K562 (cell line): ENCODE measurements around the gene ALKBH8. TPM values are rescaled to one million over a fixed set of nuclear protein-coding genes. Genes with fewer than 3 reads are reported as not detected.

Experiments used
- ATAC-seq: fragments of 200-7000 bp; cut with Tn5 transposase; 3 replicates; pipeline ENCODE4 v1.9.1; 2020; ENCODE audit warnings: moderate library complexity
- BruUV-seq: library from RNA; stranded (reverse); fragments of 400-500 nt; replicated peaks from 2 replicates; lab custom pipeline; 2021; lab: Mats Ljungman, UMichigan
- CTCF ChIA-PET: fragments of 300-600 bp; formaldehyde crosslinking; extraction: SDS; loops from one replicate; lab custom pipeline; 2021; ENCODE audit warnings: low intra/inter-chr PET ratio; lab: Yijun Ruan, JAX
- POLR2A ChIA-PET: fragments of 300-600, 350-650 bp; sonication (Branson Sonifier 250); formaldehyde crosslinking; extraction: SDS; loops from one replicate; lab custom pipeline; 2021; ENCODE audit warnings: antibody characterized with exemption, inconsistent platforms; lab: Yijun Ruan, JAX
- DNase-seq, 4 experiments: peaks; one replicate each; pipeline versions ENCODE4 v3.0.0 to v3.0.0-alpha.2; 2011 to 2018; ENCODE audit warnings: low spot score in 3 of 4, mixed read lengths in 3 of 4; ENCODE audit errors: extremely low read depth in 1 of 4
- FAIRE-seq: peaks from 2 replicates; lab custom pipeline; 2011; peaks lifted over from hg19 to GRCh38; lab: Jason Lieb, UNC
- H2AFZ ChIP-seq: 2 replicates; pipeline ENCODE4 v1.6.0; 2011; ENCODE audit warnings: low read depth, low read length, control low read depth, inconsistent platforms
- H3K27ac ChIP-seq: fragments of 200-600 bp; 3 replicates; pipeline ENCODE4 v1.8.0; 2011; ENCODE audit warnings: low read depth, mild to moderate bottlenecking, control low read depth, inconsistent platforms, low read length, moderate library complexity, mixed read lengths; ENCODE audit errors: extremely low read depth
- H3K27me3 ChIP-seq, 2 experiments: fragments of 300-600 bp in 1 of 2; 2 replicates in 1 of 2; 3 replicates in 1 of 2; pipeline versions ENCODE4 v1.6.0 to v1.8.0; 2011; ENCODE audit warnings: inconsistent platforms in 2 of 2, low read length in 2 of 2, mild to moderate bottlenecking in 1 of 2, mixed read lengths in 1 of 2, moderate library complexity in 1 of 2; ENCODE audit not compliant: control insufficient read depth in 2 of 2, insufficient read depth in 2 of 2
- H3K36me3 ChIP-seq: fragments of 300-600 bp; 3 replicates; pipeline ENCODE4 v1.8.0; 2011; ENCODE audit warnings: mild to moderate bottlenecking, low read length, inconsistent platforms; ENCODE audit not compliant: control insufficient read depth, insufficient read depth
- H3K4me1 ChIP-seq, 2 experiments: fragments of 200-600 bp in 1 of 2; replicated peaks in 1 of 2; 2 replicates in 1 of 2; 3 replicates in 1 of 2; pipeline versions ENCODE4 v1.5.1 to v1.8.0; 2011; ENCODE audit warnings: inconsistent platforms in 2 of 2, low read length in 2 of 2, mild to moderate bottlenecking in 1 of 2, mixed read lengths in 1 of 2, moderate library complexity in 1 of 2; ENCODE audit not compliant: control insufficient read depth in 2 of 2, insufficient read depth in 2 of 2
- H3K4me2 ChIP-seq: 2 replicates; pipeline ENCODE4 v1.6.1; 2011; ENCODE audit warnings: low read length, control low read depth, inconsistent platforms, mixed read lengths; ENCODE audit not compliant: insufficient read depth
- H3K4me3 ChIP-seq: fragments of 200-600 bp; sonication (generic), shearing (Covaris generic); 2 replicates; pipeline ENCODE4 v1.5.1; 2016; ENCODE audit warnings: control low read depth, inconsistent platforms
- H3K79me2 ChIP-seq: fragments of 200-600 bp; 3 replicates; pipeline ENCODE4 v1.8.0; 2011; ENCODE audit warnings: low read length, inconsistent platforms; ENCODE audit not compliant: control insufficient read depth, insufficient read depth
- H3K9ac ChIP-seq, 2 experiments: 2 replicates each; pipeline versions ENCODE4 v1.6.0 to v1.6.1; 2011; ENCODE audit warnings: low read depth in 2 of 2, low read length in 2 of 2, control low read depth in 1 of 2, inconsistent platforms in 1 of 2, mild to moderate bottlenecking in 1 of 2, mixed read lengths in 1 of 2; ENCODE audit not compliant: insufficient read depth in 1 of 2
- H3K9me1 ChIP-seq: one replicate; pipeline ENCODE4 v1.6.0; 2011; ENCODE audit warnings: inconsistent platforms, mild to moderate bottlenecking, low read length, moderate library complexity; ENCODE audit not compliant: control insufficient read depth, insufficient read depth
- H3K9me3 ChIP-seq: replicated peaks from 2 replicates; pipeline ENCODE4 v1.5.1; 2011; ENCODE audit warnings: low read depth, low read length, inconsistent platforms; ENCODE audit not compliant: control insufficient read depth, insufficient read depth
- H4K20me1 ChIP-seq: replicated peaks from 2 replicates; pipeline ENCODE4 v1.6.1; 2011; ENCODE audit warnings: low read length, inconsistent platforms, mixed read lengths; ENCODE audit not compliant: control insufficient read depth, insufficient read depth
- CCAR2 ChIP-seq: fragments of 200-400 bp; formaldehyde crosslinking; IDR thresholded peaks from 2 replicates; pipeline ENCODE4 v1.6.1; 2017; ENCODE audit warnings: mild to moderate bottlenecking, low read depth, low read length
- FOXM1 ChIP-seq, 2 experiments: fragments of 450-650 bp in 1 of 2; sonication (generic) in 1 of 2; formaldehyde crosslinking in 1 of 2; IDR thresholded peaks; 2 replicates each; pipeline versions ENCODE4 v1.6.1 to v1.9.0; 2017 to 2022; ENCODE audit warnings: low read depth in 2 of 2, mild to moderate bottlenecking in 2 of 2, missing genetic modification reagents in 1 of 2, moderate library complexity in 1 of 2
- GABPB1 ChIP-seq: sonication (generic); formaldehyde crosslinking; IDR thresholded peaks from 2 replicates; pipeline ENCODE4 v1.8.0; 2022; ENCODE audit warnings: mild to moderate bottlenecking, missing genetic modification reagents
- GATAD2B ChIP-seq: fragments of 450-650 bp; IDR thresholded peaks from 2 replicates; pipeline ENCODE4 v1.6.1; 2017; ENCODE audit warnings: mild to moderate bottlenecking, borderline replicate concordance
- MXI1 ChIP-seq: IDR thresholded peaks from 2 replicates; pipeline ENCODE4 v1.6.1; 2011; ENCODE audit warnings: low read depth, mild to moderate bottlenecking, improper control_type of control experiment, low read length
- NFYB ChIP-seq: IDR thresholded peaks from 2 replicates; pipeline ENCODE4 v1.6.1; 2011; ENCODE audit warnings: mild to moderate bottlenecking, moderate library complexity; ENCODE audit not compliant: insufficient read length; ENCODE audit errors: extremely low read depth
- PML ChIP-seq: IDR thresholded peaks from 2 replicates; pipeline ENCODE4 v1.6.1; 2012; ENCODE audit warnings: low read length, inconsistent platforms
- POLR3G ChIP-seq: IDR thresholded peaks from 2 replicates; pipeline ENCODE4 v1.6.1; 2011; ENCODE audit not compliant: insufficient read length, insufficient replicate concordance; ENCODE audit errors: extremely low read depth
- PTBP1 ChIP-seq: fragments of 200-400 bp; formaldehyde crosslinking; IDR thresholded peaks from 2 replicates; pipeline ENCODE4 v1.6.1; 2017; ENCODE audit warnings: low read depth, low read length
- RBM15 ChIP-seq: fragments of 200-400 bp; formaldehyde crosslinking; IDR thresholded peaks from 2 replicates; pipeline ENCODE4 v1.6.1; 2018; ENCODE audit warnings: mild to moderate bottlenecking, low read length, moderate library complexity; ENCODE audit not compliant: insufficient read depth
- RCOR1 ChIP-seq, 2 experiments: IDR thresholded peaks; 2 replicates each; pipeline ENCODE4 v1.6.1; 2012; ENCODE audit warnings: low read depth in 2 of 2, low read length in 2 of 2, borderline replicate concordance in 1 of 2, improper control_type of control experiment in 1 of 2
- SMARCC2 ChIP-seq: fragments of 450-650 bp; IDR thresholded peaks from 2 replicates; pipeline ENCODE4 v1.6.1; 2017; ENCODE audit warnings: antibody characterized with exemption, moderate library complexity, mild to moderate bottlenecking, low read depth
- SRSF7 ChIP-seq: fragments of 200-400 bp; formaldehyde crosslinking; optimal IDR thresholded peaks from 2 replicates; pipeline ENCODE3; 2017; ENCODE audit warnings: mild to moderate bottlenecking, low read depth, low read length
- TBL1XR1 ChIP-seq, 2 experiments: IDR thresholded peaks; 2 replicates each; pipeline ENCODE4 v1.6.1; 2012; ENCODE audit warnings: improper control_type of control experiment in 2 of 2, low read length in 2 of 2, mild to moderate bottlenecking in 1 of 2
- WHSC1 ChIP-seq: IDR thresholded peaks from one replicate; pipeline ENCODE4 v1.6.1; 2012; ENCODE audit warnings: low read length, control low read depth, inconsistent platforms
- ZNF507 ChIP-seq: conservative IDR thresholded peaks from 2 replicates; pipeline ENCODE4 v1.6.1; 2017; ENCODE audit warnings: missing genetic modification characterization, missing compliant biosample characterization
- ZNF695 ChIP-seq: fragments of 450-650 bp; formaldehyde crosslinking; IDR thresholded peaks from 2 replicates; pipeline ENCODE4 v1.4.0; 2020; ENCODE audit warnings: mild to moderate bottlenecking, moderate library complexity
- WGBS: fragments of 100-300 bp; shearing (Covaris generic); methylation state at CpG from one replicate; pipeline ENCODE4 v1.1.6; 2016; ENCODE audit warnings: low coverage, mixed read lengths; ENCODE audit not compliant: insufficient coverage; ENCODE audit errors: missing lambda C conversion rate; 5-methylcytosine and 5-hydroxymethylcytosine counted together
- in situ Hi-C: fragments of 300-500 bp; cut with MboI; formaldehyde crosslinking; loops from 4 replicates; pipeline ENCODE4 v1.15.0; 2018; ENCODE audit warnings: inconsistent platforms, mixed read lengths
- intact Hi-C: fragments of 100-400 bp; cut with micrococcal nuclease; formaldehyde crosslinking; loops from 2 replicates; pipeline ENCODE4 v1.14.2; 2022
- polyA plus RNA-seq, 8 experiments: library from polyadenylated mRNA; depleted of rRNA in 4 of 8; stranded (reverse) in 5 of 8; unstranded in 3 of 8; fragments of >200 nt; fragmentation: Nextera tagmentation in 2 of 8; fragmentation: Illumina TruSeq in 1 of 8; extraction: Ambion mirVana in 2 of 8; extraction: Trizol in 1 of 8; gene quantifications; 2 replicates each; pipeline versions ENCODE4 v1.2.1 to v1.2.3, GENCODE V29; 2011 to 2014; ENCODE audit warnings: inconsistent platforms in 1 of 8, missing spikeins in 1 of 8
- total RNA-seq, 7 experiments: library from RNA; depleted of rRNA in 6 of 7; stranded (reverse); fragments of >200 nt in 6 of 7; fragmentation: Illumina TruSeq in 2 of 7; extraction: Trizol in 2 of 7; gene quantifications; 2 replicates each; pipeline versions ENCODE4 v1.2.1 to v1.2.3, GENCODE V29; 2011 to 2021; ENCODE audit warnings: low replicate concordance in 1 of 7
- TF ChIP-seq, protein P1 (sequence below), 2 experiments: IDR thresholded peaks; 2 replicates each; pipeline ENCODE4 v1.6.1; 2012; ENCODE audit warnings: improper control_type of control experiment in 2 of 2, low read depth in 2 of 2, low read length in 2 of 2, borderline replicate concordance in 1 of 2
- TF ChIP-seq, protein P2 (sequence below): fragments of 250-450 bp; sonication (Bioruptor Pico); IDR thresholded peaks from 2 replicates; pipeline ENCODE4 v1.5.0; 2021; ENCODE audit warnings: mild to moderate bottlenecking, moderate library complexity

ALKBH8 gene
- total and polyA plus RNA-seq, 9 of the 15 experiments (the other 6 are each of a cell fraction or from before 2014, with no cell fraction given) = 4.3 to 14.4 (median 9.1) TPM

DNA sequence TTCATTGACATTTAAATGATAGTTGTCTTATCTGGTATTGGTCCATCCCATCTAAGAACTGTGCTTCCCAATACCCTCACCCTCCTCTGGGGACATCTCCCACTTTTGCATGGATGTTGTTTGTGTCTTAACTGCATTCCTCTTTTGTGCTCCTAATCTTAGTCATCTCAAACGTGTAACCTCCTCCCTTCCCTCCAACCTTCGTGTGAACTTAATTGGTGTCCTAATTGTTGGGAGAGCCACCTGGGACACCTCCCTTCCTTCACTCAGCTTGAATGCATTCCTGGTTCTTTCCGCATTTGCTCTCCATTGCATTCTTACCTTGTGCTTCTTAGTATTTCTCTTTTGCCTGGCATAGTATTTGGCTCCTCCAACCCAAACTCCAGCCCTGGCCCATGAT lies 15.6 kb upstream of the ALKBH8 start:
- POLR2A ChIA-PET = no interaction called here
- Histone ChIP-seq H3K4me1 (no peaks in the 10 kb centered on the region; a peak in 1 of 5 replicates), H3K36me3 (no peaks in the 10 kb centered on the region), H3K4me3 (no peak overlapping the region), H3K27ac (no peak overlapping the region), H4K20me1 (no peaks in the 10 kb centered on the region), H3K9ac (no peak overlapping the region), H3K9me1 (no peaks in the 10 kb centered on the region), H3K79me2 (no peaks in the 10 kb centered on the region), H3K9me3 (no peaks in the 10 kb centered on the region), H2AFZ (no peak overlapping the region), H3K4me2 (no peak overlapping the region), H3K27me3 (0 out of 5 replicates have a peak, but pooled peaks cover 0 to 2% of the 10 kb centered on the region in 2 experiments)
- ATAC-seq (no peak), DNase-seq (no peak), FAIRE-seq (no peak)
- intact Hi-C loops = no loop called here
- 2% methylated on average over 3 of the region's 3 CpGs for WGBS
- in situ Hi-C loops = no loop called here
- TF ChIP-seq FOXM1 (IDR thresholded peaks at IDR 0.05; ENCODE audit: low read depth) = no peak
- TF ChIP-seq FOXM1 (CRISPR knock-in tag; IDR thresholded peaks at IDR 0.05; ENCODE audit: low read depth) = no peak
- no peak for TF ChIP-seq TBL1XR1 (IDR thresholded peaks at IDR 0.05; ENCODE audit: low read length in 2 of 2)
- TF ChIP-seq, protein P1, sequence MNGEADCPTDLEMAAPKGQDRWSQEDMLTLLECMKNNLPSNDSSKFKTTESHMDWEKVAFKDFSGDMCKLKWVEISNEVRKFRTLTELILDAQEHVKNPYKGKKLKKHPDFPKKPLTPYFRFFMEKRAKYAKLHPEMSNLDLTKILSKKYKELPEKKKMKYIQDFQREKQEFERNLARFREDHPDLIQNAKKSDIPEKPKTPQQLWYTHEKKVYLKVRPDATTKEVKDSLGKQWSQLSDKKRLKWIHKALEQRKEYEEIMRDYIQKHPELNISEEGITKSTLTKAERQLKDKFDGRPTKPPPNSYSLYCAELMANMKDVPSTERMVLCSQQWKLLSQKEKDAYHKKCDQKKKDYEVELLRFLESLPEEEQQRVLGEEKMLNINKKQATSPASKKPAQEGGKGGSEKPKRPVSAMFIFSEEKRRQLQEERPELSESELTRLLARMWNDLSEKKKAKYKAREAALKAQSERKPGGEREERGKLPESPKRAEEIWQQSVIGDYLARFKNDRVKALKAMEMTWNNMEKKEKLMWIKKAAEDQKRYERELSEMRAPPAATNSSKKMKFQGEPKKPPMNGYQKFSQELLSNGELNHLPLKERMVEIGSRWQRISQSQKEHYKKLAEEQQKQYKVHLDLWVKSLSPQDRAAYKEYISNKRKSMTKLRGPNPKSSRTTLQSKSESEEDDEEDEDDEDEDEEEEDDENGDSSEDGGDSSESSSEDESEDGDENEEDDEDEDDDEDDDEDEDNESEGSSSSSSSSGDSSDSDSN (IDR thresholded peaks at IDR 0.05; ENCODE audit: borderline replicate concordance in 1 of 2, low read depth in 2 of 2, low read length in 2 of 2) = no peak
- TF ChIP-seq WHSC1 = no peak
- TF ChIP-seq PTBP1 = no peak
- TF ChIP-seq RCOR1 (IDR thresholded peaks at IDR 0.05; ENCODE audit: borderline replicate concordance in 1 of 2, low read depth in 2 of 2, low read length in 2 of 2) = no peak
- TF ChIP-seq GABPB1 = no peak
- no peak for TF ChIP-seq SRSF7
- no peak for TF ChIP-seq RBM15
- no peak for TF ChIP-seq POLR3G
- no peak for TF ChIP-seq MXI1
- no peak for TF ChIP-seq SMARCC2
- no peak for TF ChIP-seq ZNF507 (tag)
- TF ChIP-seq ZNF695 (CRISPR knock-in tag) = no peak
- no peak for TF ChIP-seq CCAR2
- TF ChIP-seq, protein P2, sequence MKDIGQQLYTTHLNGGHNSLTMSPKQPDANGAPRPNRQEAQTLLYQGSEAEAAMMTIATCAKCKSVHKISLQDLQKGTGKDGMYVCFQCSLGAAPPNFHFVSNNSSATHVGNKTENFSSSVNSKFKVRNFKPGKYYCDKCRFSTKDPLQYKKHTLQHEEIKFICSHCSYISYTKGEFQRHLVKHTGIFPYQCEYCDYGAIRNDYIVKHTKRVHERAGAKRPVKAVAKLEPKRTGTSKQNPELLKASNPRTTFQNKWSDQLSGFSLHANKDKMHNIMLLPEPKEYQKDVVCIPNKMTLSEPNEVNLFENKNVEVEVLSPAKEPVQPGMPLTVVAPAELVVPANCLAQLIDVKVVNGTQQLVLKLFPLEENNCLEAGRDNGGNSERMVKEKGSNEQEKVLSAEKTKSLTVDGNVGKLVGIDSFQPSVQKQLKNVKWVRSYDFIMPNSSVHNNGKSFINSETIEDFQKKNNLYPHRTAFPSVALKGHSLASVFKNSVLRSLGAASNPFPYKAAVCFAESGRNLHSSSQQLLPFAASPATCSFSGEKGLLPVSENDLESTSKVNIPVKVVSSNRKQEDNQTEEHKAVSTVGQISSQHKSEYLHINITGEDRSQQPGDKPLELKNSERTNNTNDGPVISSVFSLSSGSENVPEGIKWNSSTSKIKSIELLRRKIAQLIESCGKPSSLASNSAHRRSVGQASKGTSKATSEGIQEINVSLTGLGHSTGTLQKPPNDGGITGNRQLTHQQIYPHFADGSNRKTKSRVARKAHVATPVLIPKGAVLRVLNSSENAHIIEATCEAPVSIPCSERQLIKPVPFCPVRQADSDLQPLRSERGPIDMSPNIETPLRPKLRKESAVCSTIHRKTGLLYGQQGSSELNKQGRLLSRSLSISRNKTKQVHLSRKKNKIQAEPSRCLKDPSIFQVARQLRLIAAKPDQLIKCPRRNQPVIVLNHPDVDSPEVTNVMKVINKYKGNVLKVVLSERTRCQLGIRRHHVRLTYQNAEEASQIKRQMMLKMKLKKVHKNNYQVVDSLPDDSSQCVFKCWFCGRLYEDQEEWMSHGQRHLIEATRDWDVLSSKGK (CRISPR knock-in tag) = no peak
- TF ChIP-seq NFYB = no peak
- TF ChIP-seq GATAD2B = no peak
- TF ChIP-seq PML = no peak
- BruUV-seq = no TSS peak
- CTCF ChIA-PET = no interaction called here
